Muscle of back (tissue), 13 donors: Measurements from ENCODE around the gene ENDOD1. TPM values are rescaled to one million over a fixed set of nuclear protein-coding genes. Genes with fewer than 3 reads are reported as not detected.
"Not testable (repeated sequence)": the region's sequence is repeated elsewhere in the genome, so short reads cannot be mapped to it uniquely, and the experiment has no call there.

ENCODE experiments used
- DNase-seq, 3 donors: peaks; one replicate each; pipeline versions ENCODE4 v3.0.0 to v3.0.0-alpha.2; 2013
- long read RNA-seq, 9 donors: transcript quantifications; one replicate each; lab custom pipeline, GENCODE V29; 2026
- polyA plus RNA-seq, 10 donors: library from polyadenylated mRNA; unstranded; fragments of 120-200 nt; gene quantifications; one replicate each; pipeline ENCODE4 v1.2.1, GENCODE V29; 2013; ENCODE audit not compliant: insufficient read length in 10 of 10

ENDOD1 gene
- polyA plus RNA-seq = 10 to 100 TPM; 53.1 to 89.3 (median 63.0) TPM
- long read RNA-seq, donor 1, full-length matches to known transcripts = 21 of 21 reads
- long read RNA-seq, donor 1, partial matches to known transcripts = 0 of 21 reads
- long read RNA-seq, donor 1, other reads (novel, unspliced or antisense) = 0 of 21 reads
- long read RNA-seq, donor 2, full-length matches to known transcripts = 10 of 10 reads
- long read RNA-seq, donor 2, partial matches to known transcripts = 0 of 10 reads
- long read RNA-seq, donor 2, other reads (novel, unspliced or antisense) = 0 of 10 reads
- long read RNA-seq, donor 3 = 0 reads
- long read RNA-seq, donor 4, full-length matches to known transcripts = 16 of 16 reads
- long read RNA-seq, donor 4, partial matches to known transcripts = 0 of 16 reads
- long read RNA-seq, donor 4, other reads (novel, unspliced or antisense) = 0 of 16 reads
- long read RNA-seq, donor 5, full-length matches to known transcripts = 26 of 26 reads
- long read RNA-seq, donor 5, partial matches to known transcripts = 0 of 26 reads
- long read RNA-seq, donor 5, other reads (novel, unspliced or antisense) = 0 of 26 reads
- long read RNA-seq, donor 6, full-length matches to known transcripts = 17 of 93 reads
- long read RNA-seq, donor 6, partial matches to known transcripts = 76 of 93 reads
- long read RNA-seq, donor 6, other reads (novel, unspliced or antisense) = 0 of 93 reads
- long read RNA-seq, donor 7, full-length matches to known transcripts = 7 of 7 reads
- long read RNA-seq, donor 7, partial matches to known transcripts = 0 of 7 reads
- long read RNA-seq, donor 7, other reads (novel, unspliced or antisense) = 0 of 7 reads
- long read RNA-seq, donor 8, full-length matches to known transcripts = 12 of 12 reads
- long read RNA-seq, donor 8, partial matches to known transcripts = 0 of 12 reads
- long read RNA-seq, donor 8, other reads (novel, unspliced or antisense) = 0 of 12 reads
- long read RNA-seq, donor 9, full-length matches to known transcripts = 5 of 5 reads
- long read RNA-seq, donor 9, partial matches to known transcripts = 0 of 5 reads
- long read RNA-seq, donor 9, other reads (novel, unspliced or antisense) = 0 of 5 reads

DNA sequence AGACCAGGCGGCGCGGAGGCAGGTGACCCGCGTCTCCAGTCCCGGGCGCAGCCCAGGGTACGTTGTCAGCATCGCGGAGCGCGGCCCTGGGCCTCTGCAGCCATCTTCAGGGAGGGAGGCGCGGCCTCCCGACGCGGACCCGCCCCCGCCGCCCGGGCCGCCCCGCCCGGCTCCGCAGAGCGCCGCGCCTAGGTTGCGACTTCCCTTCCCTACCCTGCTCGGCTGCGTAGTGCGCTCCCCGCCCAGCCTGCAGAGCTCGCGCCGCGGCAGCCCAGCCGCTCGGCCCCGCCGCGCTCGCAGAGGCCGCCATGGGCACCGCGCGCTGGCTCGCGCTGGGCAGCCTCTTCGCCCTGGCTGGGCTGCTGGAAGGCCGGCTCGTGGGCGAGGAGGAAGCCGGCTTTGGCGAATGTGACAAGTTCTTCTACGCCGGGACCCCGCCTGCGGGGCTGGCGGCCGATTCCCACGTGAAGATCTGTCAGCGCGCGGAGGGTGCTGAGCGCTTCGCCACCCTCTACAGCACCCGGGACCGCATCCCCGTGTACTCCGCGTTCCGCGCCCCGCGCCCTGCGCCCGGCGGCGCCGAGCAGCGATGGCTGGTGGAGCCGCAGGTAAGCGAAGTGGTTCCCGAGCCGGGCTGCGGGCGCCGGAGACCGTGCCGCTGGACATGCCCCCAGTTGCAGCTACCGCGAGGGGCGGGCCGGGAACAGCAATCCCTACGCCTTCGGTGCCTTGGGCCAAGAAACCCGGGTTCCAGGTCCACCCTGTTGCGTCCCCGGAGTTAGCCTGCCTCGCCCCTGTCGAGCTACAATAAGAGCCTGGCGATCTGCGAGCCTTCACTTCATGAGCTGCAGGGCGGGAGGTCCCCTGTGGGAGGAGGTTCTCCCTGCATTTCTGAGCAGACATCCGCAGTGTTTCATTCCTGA is at the start of gene ENDOD1:
Gene ENDOD1 (plus strand): TSS at position 227 of the 923 bp plus-strand sequence. CDS start 82 bp downstream, at position 309.
- DNase-seq = peak; percentile 87 to 96 (median 89)

DNA sequence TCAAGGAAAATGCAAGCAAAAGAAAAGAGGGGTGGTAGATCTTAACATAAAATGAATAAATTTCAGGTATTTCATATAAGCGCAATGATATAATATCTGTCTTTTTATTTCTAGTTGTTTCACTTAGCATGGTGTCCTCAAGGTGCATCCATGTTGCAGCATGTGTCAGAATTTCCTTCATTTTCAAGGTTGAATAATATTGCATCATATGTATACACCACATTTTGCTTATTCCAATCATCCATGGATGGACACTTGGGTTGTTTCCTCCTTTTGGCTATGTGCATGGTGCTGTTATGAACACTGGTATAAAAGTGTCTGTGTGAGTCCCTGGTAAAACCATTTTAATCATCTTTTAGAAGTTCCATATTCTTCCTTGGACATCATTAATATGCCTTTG is 47.4 kb upstream of the ENDOD1 start:
- DNase-seq = no peak

DNA sequence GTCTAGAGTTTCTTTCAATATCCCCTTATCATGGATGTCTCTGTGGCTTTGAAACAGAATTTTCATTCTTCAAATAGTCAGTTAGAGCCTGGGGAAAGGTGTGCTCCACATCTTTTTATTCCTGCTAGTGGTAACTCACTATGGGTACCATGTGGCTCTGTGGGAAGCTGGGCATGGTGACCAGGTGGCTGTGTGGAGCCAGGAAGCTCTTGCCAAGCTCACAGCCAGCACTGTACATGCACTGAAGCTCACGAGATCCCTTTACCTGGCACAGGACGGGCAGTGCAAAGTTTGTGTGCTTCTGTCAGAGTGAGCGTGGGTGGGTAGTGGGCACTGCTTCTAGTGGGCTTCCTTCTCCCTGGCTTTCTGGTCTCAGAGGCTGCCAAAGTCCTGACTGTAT is 46.7 kb upstream of the ENDOD1 start:
- DNase-seq = no peak

DNA sequence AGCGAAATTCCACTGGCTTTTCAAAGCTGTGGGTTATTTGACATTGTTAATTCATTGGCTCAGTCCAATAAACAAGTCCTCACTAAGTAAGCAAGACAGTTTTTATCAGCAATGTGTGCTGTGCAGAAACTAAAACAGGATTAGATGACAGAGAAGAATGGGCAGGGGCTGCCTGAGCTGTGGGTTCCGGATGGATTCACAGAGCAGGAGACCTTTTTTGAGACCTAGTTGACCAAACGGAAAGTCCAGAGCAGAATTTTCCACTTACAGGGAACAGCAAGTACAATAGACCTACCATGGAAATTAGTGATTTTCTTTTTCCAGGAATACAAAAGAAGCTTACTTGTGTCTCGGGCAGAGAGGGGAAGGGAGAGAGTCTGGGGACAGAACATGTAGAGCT is 45.6 kb upstream of the ENDOD1 start:
- no peak for DNase-seq

DNA sequence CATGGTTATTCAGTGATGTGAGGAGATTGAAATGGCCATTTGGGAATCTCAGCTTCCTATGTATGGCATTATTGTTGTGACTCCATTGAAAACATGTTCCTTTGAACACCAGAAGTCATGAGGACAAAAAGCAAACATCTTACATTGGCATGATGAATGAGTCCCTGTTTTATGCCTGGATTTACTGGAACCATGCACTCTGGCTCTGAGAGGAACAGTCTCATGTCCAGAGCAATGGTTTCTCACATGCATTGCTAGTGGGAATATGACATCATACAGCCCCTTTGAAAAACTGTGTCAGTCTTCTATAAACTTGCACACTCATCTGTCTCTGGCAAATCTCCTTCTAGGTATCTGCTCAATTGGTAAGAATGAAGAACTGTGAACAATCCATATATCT is 43.8 kb upstream of the ENDOD1 start:
- DNase-seq = no peak

GRCh38 chr11:95049122-95049521 is 40.5 kb upstream of the ENDOD1 start, which contains the start of gene KDM4F:
KDM4F (plus strand) TSS chr11:95049422.
- DNase-seq = not testable (repeated sequence)

- no peak for DNase-seq
These were observed 38.9 kb upstream of the ENDOD1 start for GRCh38 chr11:95050595-95051202.

DNA sequence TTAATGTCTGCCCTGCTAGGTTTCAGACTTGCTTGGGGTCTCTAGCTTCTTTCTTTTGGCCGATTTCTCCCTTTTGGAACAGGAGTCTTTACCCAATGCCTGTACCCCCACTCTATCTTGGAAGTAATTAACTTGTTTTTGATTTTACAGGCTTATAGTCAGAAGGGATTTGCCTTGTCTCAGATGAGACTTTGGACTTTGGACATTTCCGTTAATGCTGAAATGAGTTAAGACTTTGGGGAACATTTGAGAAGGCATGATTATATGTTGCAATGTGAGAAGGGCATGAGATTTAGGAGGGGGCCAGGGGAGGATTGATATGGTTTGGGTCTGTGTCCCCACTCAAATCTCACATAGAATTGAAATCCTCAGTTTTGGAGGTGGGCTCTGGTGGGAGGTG is 35.3 kb upstream of the ENDOD1 start:
- no peak for DNase-seq

DNA sequence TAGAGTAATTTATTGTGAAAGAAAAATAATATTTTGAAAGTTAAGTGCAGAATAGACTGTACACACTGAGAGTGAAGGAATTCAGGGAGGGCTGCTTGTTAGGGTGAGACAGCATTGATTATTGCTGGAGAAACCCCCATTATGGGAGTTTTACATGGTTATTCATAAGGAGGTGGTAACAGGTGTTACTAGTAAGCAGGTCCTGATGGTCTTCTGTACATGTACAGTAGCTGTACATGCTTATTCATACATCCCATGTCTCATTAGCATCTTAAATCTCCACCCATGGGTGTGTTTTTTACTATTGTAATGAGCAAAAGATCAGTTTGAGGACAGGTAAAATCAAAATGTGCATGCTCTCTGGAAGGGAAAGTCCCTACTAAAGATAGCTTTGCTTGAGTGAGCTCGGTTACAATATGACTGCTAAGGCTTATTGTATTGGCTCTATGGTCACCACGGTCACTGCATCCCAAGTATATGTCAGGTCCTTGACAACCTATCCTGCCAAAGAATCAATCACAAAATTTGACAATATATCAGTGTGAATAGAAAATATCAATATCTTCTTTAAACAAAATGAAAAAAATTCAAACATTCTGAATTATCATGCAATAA is 34.3 kb upstream of the ENDOD1 start:
- DNase-seq = no peak

DNA sequence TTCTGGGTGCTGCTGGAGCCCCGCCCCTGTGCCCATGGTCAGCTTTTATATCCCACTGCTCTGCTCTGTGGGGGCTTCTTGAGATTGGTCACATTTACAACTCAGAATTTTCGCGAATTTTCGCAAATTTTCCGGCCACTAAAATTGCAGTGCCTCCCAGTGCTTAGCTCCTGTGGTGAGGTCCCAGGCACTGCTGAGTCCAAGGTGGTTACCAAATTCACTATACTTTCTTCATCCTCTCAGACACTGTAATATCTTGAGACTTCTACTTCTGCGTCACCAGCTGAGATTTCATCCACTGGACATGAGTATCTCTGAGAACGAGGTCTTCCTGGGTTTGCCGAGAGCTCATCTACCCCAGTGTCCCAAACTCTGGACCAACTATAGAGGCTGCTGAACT is 31.7 kb upstream of the ENDOD1 start:
- no peak for DNase-seq

DNA sequence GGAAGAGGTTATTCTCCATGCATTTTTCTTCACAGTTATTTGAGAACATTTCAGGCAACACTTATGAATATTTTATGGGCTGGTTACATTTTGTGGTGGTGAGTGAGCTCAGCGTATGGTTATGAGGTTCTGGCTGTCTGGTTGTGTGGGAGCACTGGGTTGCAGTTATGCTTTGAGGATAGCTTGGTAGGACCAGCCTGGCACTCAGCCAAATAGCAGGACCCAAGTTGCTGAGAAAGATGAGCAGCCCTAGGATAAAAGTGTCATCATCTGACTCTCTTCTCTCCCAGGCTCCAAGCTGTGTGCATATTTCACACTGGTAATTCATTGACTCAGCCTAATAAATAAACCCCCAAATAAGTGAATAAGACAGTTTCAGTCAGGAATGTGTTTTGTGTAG is 31.0 kb upstream of the ENDOD1 start:
- no peak for DNase-seq

GRCh38 chr11:95059046-95059445 is 30.6 kb upstream of the ENDOD1 start:
- no peak for DNase-seq

DNA sequence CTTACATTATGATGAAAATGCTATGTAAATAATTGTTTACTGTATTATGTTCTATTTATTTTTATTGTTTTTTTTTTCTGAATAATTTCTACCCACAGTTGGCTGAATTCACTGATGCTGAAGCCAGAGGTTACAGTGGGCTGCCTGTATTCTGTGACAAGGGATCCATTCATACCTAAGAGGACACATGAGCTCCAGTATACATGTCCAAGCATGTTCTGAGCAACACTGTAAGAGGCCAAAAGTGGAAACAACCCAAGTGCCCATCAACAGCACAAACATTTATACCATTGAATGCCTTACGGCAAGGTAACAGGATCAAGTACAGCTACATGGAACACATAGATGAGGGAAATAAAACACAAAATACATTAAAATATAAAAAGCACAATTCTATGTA is 24.3 kb upstream of the ENDOD1 start:
- no peak for DNase-seq

GRCh38 chr11:95066716-95067038 is 23.0 kb upstream of the ENDOD1 start, which contains the start of gene SRSF8:
SRSF8 (plus strand) TSS chr11:95066919; CDS start chr11:95067227, 308 bp downstream.
- no peak for DNase-seq

DNA sequence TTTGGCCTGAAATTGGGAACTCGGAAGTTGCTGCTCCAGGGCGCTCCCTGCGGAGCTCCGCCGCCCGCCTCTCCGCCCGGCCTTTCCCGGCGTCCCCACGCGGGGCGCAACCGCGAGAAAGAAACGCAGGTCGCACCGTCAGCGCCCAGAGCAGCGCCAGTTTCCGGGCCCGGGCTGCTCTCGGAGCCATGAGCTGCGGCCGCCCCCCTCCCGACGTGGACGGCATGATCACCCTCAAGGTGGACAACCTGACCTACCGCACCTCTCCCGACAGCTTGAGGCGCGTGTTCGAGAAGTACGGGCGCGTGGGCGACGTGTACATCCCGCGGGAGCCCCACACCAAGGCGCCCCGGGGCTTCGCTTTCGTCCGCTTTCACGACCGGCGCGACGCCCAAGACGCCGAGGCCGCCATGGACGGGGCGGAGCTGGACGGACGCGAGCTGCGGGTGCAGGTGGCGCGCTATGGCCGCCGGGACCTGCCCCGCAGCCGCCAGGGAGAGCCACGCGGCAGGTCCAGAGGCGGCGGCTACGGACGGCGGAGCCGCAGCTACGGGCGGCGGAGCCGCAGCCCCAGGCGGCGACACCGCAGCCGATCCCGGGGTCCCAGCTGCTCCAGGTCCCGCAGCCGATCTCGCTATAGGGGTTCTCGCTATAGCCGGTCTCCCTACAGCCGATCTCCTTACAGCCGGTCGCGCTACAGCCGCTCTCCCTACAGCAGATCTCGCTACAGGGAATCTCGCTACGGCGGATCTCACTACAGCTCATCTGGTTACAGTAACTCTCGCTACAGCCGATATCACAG is 22.4 kb upstream of the ENDOD1 start:
- peak; percentile 73 to 94 (median 90) for DNase-seq

DNA sequence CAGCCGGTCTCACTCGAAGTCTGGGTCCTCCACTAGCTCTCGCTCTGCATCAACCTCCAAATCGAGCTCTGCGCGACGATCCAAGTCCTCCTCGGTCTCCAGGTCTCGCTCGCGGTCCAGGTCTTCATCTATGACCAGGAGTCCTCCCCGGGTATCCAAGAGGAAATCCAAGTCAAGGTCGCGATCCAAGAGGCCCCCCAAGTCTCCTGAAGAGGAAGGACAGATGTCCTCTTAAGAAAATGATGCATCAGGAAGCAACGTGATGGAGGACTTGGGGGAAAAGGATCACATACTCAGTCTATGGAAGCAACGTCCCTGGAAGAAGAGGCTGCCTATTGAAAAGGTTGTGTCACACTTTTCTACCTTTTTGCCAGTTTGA is 21.8 kb upstream of the ENDOD1 start:
- peak in 2 of 3 donors; percentile 25 to 67 for DNase-seq

DNA sequence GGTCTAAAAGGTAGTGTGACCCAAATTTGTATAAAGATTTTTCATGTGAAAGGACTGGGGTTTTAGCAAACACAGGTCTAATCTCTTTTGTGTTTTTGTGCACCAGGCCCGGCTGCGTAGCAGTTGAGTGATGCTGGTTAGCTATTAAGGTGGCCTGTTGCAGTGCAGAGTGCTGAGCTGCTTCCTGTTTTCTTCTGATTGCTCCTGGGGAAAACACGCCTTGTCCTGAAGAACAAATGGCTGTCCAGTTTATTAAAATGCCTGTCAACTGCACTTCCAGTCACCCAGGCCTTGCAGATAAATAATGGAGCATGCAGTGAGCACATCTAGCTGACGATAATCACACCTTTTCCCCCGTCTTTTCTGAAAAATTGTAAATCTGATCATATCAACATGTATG is 21.1 kb upstream of the ENDOD1 start:
- peak; percentile 84 to 92 (median 92) for DNase-seq

DNA sequence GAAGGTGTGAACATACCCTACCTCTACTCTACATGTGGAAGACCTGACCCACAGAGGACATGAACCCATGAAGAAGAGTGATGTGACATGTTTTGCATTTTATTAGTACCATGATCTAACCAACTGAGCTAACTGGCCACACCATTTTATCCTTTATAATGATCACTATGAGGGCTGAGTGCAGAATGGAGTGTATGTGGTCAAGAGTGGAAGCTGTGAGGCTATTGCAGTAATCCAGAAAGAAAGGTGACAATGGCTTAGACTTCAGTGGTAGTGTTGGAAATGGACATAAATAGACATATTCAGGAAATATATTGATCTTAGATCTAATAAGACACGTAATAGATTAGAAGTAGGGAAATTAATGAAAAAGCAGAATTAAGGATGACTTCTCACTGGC is 19.2 kb upstream of the ENDOD1 start:
- no peak for DNase-seq

GRCh38 chr11:95072948-95073347 is 16.7 kb upstream of the ENDOD1 start:
- no peak for DNase-seq
